Motor neuron (in vitro differentiated cells): ENCODE data around the gene CDH22. TPM values are rescaled to one million over a fixed set of nuclear protein-coding genes. Genes with fewer than 3 reads are reported as not detected.

Experiments
- ATAC-seq, 8 experiments: fragments of 200-7000 bp; cut with Tn5 transposase; replicated peaks in 6 of 8; 2 replicates each; pipeline ENCODE4 v1.8.0; 2021; ENCODE audit warnings: mild to moderate bottlenecking in 8 of 8, moderate library complexity in 8 of 8
- H3K27ac ChIP-seq, 2 donors: fragments of 250-450 bp; sonication (Bioruptor Pico); 2 replicates each; pipeline ENCODE4 v1.9.0; 2021; ENCODE audit warnings: antibody characterized with exemption in 2 of 2, mild to moderate bottlenecking in 2 of 2, moderate library complexity in 1 of 2
- H3K4me1 ChIP-seq, 2 donors: fragments of 250-450 bp; sonication (Bioruptor Pico); replicated peaks in 1 of 2; 2 replicates each; pipeline ENCODE4 v1.6.1; 2021; ENCODE audit warnings: antibody characterized with exemption in 2 of 2, mild to moderate bottlenecking in 2 of 2, moderate library complexity in 1 of 2
- H3K4me3 ChIP-seq, 5 donors: fragments of 250-450 bp; sonication (Bioruptor Pico); 2 replicates each; pipeline ENCODE4 v1.9.0; 2021; ENCODE audit warnings: antibody characterized with exemption in 5 of 5, mild to moderate bottlenecking in 5 of 5, moderate library complexity in 4 of 5
- WGBS, 10 experiments: fragments of 450-650 bp; shearing (Covaris generic); methylation state at CpG; one replicate each; pipeline ENCODE4 v1.0.0; 2022; 5-methylcytosine and 5-hydroxymethylcytosine counted together
- in situ Hi-C, 9 experiments: fragments of 400-800 bp; cut with MboI; loops; one replicate each; pipeline ENCODE4 v1.15.0; 2021; ENCODE audit warnings: low sequenced_read_pairs in 9 of 9, low pct_unique_long_range_greater_than_20kb in 2 of 9; ENCODE audit not compliant: unreplicated experiment in 9 of 9
- total RNA-seq, 8 experiments: library from RNA; unstranded; fragments of 300-600 nt; gene quantifications; 2 replicates each; pipeline versions ENCODE4 v1.2.3 to v1.2.4, GENCODE V29; 2022

The CDH22 gene
- total RNA-seq, 8 experiments from 2014 or later, result 0.36 to 4.4 (median 2.3) TPM

DNA sequence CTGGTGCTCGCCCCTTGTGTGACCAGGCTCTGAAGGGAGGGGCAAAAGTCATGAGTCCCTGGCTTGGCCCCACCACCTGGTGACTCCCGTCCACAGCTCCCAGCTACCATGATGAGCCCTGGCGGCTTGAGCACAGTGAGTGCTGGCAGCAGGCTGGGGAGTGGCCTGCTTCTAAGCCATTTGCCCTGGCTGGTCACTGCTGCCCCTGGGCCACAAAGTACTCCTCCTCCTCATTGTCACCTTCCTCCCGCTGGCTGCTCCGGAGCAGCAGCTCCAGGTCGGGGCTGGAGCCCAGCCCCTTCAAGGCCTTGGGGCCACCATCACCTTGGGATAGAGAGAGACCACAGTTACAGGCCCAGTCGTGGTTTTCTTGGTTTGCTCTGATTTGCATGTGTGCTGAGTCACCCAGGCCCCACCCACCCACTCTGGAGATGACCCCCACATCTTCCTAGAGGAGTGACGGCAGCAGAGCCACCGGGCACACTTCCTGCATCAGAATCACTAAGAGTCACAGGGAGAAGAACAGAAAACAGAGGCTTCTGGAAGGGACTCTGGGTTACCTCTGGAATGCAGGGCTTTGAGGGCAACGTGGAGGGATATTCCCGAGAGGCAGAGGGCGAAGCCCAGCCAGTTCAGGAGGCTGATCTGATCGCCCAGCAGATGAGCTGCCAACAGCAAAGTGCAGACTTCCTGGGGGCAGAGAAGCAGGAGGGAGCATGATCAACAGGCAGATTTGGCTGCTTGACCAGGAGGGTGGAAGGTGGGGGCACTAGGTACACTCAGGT lies 42.1 kb upstream of the CDH22 start:
- in situ Hi-C loops, result no loop called here
- WGBS, 10 experiments, result 25 to 53% methylated on average over 2 to 5 of the region's 13 CpGs; no CpG with 5 or more reads in 8 of the 10 experiments
- H3K4me1 ChIP-seq, result peaks cover 52 to 55% of the 10 kb centered on the region in 2 donors
- no peak overlapping the region for H3K4me3 ChIP-seq
- ATAC-seq, result peak; percentile 74 to 81 (median 78)
- H3K27ac ChIP-seq, result peak overlapping the region; percentile 91 to 97

DNA sequence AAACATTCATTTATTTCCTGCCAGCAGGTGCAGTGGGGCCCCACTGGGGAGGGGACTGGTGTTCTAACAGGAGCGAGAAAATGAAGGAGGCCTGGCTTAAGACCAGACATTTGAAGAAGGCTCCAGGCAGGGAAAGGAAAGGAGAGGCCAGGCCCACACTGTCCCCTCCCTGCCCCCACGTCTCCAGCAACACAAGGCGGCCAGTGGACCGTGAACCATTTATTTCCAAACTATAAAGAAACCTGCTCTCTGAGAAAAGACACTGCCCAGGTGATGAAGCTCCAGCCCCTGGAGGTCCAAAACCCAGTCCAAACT lies 41.4 kb upstream of the CDH22 start:
- no peak overlapping the region for H3K4me3 ChIP-seq
- peak in 2 of 8 experiments; percentile 0 to 1 for ATAC-seq
- WGBS, 10 experiments, result 0 to 40% (median 29%) methylated on average over 1 of the region's 4 CpGs; no CpG with 5 or more reads in 7 of the 10 experiments
- H3K4me1 ChIP-seq, result peaks cover 52 to 55% of the 10 kb centered on the region in 2 donors
- H3K27ac ChIP-seq, result peak overlapping the region; percentile 91 to 97
- in situ Hi-C loops, result loop anchor here in 4 of 9 experiments (10.0 to 25.0 kb wide), 3 partner anchors 212 to 337 kb away; partner anchors contain the start of gene MMP9 (in 1 of the 4)

DNA sequence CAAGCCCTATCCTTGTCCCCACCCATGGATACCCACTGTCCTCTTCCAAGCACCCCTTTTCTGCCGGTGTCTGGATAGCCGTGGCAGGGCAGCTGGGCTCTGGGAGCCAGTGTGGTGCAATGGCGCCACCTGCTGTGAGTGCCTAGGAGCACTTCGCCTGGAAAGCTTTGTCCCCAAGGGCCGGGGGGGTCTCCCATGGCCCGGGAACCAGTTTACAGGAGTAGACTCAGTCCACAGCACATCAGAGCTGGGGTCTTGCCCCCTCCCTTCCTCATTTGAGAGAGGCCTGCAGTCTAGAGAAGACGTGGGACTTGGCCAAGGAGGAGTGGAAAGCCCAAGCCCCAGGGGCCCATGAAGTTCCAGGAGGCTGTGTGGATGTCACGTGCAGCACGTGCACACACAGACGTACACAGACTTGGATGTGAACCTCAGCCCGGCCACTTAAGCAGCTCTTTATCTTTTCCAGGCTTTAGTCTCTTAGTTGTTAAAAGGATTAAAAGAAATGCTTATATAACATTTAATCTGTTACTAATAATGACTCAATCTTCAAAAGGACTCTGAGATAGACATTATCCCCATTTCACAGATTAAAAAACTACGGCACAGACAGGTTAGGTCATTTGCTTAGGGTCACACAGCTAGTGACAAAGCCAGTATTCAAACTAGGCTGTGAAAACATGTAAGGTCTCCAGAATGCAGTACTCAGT lies 40.9 kb upstream of the CDH22 start:
- in situ Hi-C loops, result loop anchor here in 4 of 9 experiments (10.0 to 25.0 kb wide), 3 partner anchors 212 to 337 kb away; partner anchors contain the start of gene MMP9 (in 1 of the 4)

DNA sequence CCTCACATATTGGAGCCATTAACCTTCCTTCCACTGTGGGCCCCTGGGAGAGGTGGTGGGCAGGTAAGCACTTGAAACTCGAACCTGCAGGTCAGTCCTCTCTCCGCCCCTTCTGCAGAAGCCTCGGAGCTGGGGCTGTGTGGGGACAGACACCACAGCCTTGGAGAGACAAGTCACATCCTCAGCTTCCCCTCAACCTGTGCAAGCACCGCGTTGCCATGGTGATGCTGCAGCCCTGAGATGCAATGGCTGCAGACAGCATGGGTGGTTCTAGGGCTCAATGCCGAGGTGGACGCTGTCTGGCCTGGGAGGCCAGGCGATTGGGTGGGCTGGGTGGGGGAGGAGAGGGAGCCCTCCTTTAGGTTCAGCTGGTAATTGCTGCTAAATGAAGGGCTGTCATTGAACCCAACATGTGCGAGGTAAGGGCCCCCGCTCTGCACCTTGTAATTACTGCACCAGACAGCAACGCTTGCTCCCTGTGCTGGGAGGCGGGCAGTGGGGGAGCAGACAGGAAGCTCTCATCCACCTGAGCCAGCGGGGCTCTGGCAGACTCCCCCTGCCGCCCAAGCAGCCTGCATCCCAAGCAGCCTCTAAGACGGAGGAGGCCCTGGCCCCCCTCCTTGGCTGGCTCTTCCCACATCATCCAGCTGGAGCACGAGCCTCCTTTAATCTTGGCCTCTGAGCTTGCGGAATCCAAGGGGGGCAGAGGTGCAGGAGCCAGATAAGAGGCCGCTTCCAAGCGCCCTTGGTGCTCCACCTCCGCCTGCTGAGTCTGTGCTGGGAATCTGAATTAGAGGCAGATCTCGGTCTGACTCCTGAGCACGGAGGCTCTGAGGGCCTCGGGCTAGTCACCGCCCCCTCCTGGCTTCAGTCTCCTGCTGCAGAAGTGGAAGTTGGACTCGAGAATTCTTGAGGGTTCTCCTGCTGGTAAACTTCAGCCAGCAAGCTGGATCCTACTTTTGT lies 39.8 kb upstream of the CDH22 start:
- ATAC-seq, result peak in 7 of 8 experiments; percentile 21 to 48 (median 38)
- WGBS, 10 experiments, result 27 to 100% (median 40%) methylated on average over 1 to 7 of the region's 25 CpGs; no CpG with 5 or more reads in 5 of the 10 experiments

More for the DNA sequence above, 40.9 kb upstream of the CDH22 start:
- WGBS, 10 experiments, result 10 to 67% (median 50%) methylated on average over 1 to 6 of the region's 12 CpGs; no CpG with 5 or more reads in 4 of the 10 experiments
- ATAC-seq, result peak in 5 of 8 experiments; percentile 6 to 44 (median 24)
- peak overlapping the region; percentile 91 to 97 for H3K27ac ChIP-seq
- H3K4me3 ChIP-seq, result no peak overlapping the region
- H3K4me1 ChIP-seq, result peaks cover 52 to 55% of the 10 kb centered on the region in 2 donors

DNA sequence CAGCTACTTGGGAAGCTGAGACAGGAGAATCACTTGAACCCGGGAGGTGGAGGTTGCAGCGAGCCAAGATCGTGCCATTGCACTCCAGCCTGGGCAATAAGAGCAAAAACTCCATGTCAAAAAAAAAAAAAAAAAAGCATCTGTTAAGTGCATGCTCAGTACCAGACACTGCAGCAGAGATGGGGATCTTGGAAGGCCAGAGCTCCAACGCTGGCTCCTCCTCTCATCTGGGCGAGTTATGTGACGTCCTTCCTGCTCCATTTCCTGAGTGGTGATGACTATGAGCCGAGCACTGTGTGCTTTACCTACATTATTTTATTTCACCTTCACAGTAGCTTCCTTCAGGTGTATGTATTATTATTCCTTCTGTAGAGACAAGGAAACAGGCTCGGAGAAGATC lies 38.5 kb upstream of the CDH22 start:
- in situ Hi-C loops, result loop anchor here in 4 of 9 experiments (10.0 to 25.0 kb wide), 3 partner anchors 209 to 334 kb away; partner anchors contain the start of gene MMP9 (in 1 of the 4)
- H3K27ac ChIP-seq, result no peak overlapping the region
- WGBS, 10 experiments, result 40 to 95% (median 83%) methylated on average over 1 to 7 of the region's 8 CpGs; no CpG with 5 or more reads in 3 of the 10 experiments
- ATAC-seq, result no peak
- no peak overlapping the region for H3K4me3 ChIP-seq
- peaks cover 71 to 74% of the 10 kb centered on the region in 2 donors for H3K4me1 ChIP-seq

More for the DNA sequence above, 39.8 kb upstream of the CDH22 start:
- Histone ChIP-seq H3K4me3 (no peak overlapping the region), H3K4me1 (peaks cover 60 to 63% of the 10 kb centered on the region in 2 donors), H3K27ac (peak overlapping the region; percentile 44 to 50)
- in situ Hi-C loops, result loop anchor here in 4 of 9 experiments (10.0 to 25.0 kb wide), 3 partner anchors 211 to 336 kb away; partner anchors contain the start of gene MMP9 (in 1 of the 4)

DNA sequence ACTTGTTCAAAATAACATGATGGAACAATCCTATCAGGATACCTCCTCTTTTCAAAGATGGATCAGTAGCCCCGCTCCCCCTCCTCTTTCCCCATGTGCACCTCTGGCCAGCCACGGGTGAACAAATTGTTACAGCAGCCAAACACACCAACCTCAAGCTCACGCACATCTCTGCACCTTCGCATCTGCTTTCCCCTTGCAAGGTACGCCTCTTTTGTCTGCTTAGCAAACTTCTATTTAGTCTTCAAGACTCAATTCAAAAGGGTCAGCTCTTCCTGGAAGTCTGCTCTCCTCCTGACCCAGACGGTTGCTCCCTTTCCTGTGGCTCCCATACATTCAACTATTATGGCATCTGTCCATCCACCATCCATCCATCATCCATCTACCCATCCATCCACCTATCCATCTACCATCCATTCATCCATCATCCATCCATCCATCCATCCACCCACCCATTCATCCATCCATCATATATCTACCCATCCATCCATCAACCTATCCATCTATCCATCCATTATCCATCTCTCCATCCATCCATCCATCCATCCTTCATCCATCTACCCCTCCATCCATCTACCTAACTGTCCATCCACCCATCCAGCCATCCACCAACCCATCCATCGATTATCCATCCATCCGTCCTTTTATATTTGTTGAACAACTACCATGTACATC lies 36.3 kb upstream of the CDH22 start:
- Histone ChIP-seq H3K27ac (no peak overlapping the region), H3K4me1 (peaks cover 62 to 66% of the 10 kb centered on the region in 2 donors), H3K4me3 (no peak overlapping the region)
- in situ Hi-C loops, result loop anchor here in 4 of 9 experiments (10.0 to 25.0 kb wide), 3 partner anchors 207 to 332 kb away; partner anchors contain the start of gene MMP9 (in 1 of the 4)
- 63 to 100% (median 83%) methylated on average over 1 to 7 of the region's 8 CpGs for WGBS, 10 experiments
- no peak for ATAC-seq

DNA sequence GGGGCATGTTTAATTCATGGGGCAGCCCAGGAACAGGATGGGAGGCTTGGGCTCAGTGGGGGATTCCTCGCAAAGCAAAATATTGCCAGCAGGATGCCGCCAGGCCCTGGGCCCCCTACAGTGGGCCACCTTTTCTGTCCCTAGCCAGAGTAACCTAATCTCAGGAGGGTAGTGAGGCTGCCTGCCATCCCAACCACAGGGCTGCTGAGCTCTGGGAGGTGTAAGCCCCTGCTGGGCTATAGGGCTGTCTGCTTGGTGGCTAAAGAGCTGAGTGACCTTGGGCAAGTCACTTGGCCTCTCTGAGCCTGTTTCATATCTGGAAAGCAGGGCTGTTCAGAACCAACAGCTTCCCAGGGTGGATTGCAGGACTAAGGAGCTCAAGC lies 35.7 kb upstream of the CDH22 start:
- ATAC-seq, result no peak
- Histone ChIP-seq H3K4me3 (no peak overlapping the region), H3K27ac (peak overlapping the region in 1 of 2 donors; percentile 63), H3K4me1 (peaks cover 62 to 66% of the 10 kb centered on the region in 2 donors)
- 0 to 90% (median 65%) methylated on average over 1 to 2 of the region's 2 CpGs; no CpG with 5 or more reads in 4 of the 10 experiments for WGBS, 10 experiments
- in situ Hi-C loops, result loop anchor here in 4 of 9 experiments (10.0 to 25.0 kb wide), 3 partner anchors 207 to 332 kb away; partner anchors contain the start of gene MMP9 (in 1 of the 4)

DNA sequence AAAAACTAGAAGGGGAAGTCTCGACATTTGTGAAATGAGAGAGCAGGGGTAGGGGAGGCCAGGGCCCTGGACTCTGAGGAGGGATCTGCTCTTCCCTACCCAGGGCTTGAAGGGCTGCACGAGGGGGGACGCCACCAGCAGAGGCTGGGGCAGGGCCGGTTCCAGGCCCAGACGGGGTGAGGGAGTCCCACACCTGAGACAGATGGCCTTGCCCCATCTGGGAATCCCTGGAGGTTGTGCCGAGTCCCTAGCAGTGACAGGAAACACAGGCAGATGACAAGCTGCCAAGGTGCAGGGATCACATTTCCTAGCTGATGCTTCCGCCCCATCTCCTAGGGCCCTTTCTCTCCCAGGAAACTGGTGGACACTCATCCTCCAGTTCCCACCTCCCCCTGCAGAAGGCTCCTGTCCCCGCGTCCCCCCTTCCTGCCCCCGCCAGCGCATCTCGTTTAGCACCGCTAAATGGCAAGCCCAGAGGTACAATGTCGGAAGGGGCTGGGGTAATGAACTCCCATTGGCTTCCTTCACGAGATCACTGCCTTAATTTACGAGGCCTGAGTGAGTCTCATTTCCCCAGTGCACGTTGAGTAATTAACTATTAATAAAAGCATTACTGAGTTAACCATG lies 35.2 kb upstream of the CDH22 start:
- in situ Hi-C loops, result loop anchor here in 4 of 9 experiments (10.0 to 25.0 kb wide), 3 partner anchors 206 to 331 kb away; partner anchors contain the start of gene MMP9 (in 1 of the 4)
- no peak overlapping the region for H3K4me3 ChIP-seq
- WGBS, 10 experiments, result 0 to 40% (median 7%) methylated on average over 1 to 8 of the region's 17 CpGs; no CpG with 5 or more reads in 2 of the 10 experiments
- peak in 7 of 8 experiments; percentile 26 to 62 (median 29) for ATAC-seq
- H3K27ac ChIP-seq, result peak overlapping the region; percentile 27 to 63
- peaks cover 62 to 64% of the 10 kb centered on the region in 2 donors for H3K4me1 ChIP-seq

DNA sequence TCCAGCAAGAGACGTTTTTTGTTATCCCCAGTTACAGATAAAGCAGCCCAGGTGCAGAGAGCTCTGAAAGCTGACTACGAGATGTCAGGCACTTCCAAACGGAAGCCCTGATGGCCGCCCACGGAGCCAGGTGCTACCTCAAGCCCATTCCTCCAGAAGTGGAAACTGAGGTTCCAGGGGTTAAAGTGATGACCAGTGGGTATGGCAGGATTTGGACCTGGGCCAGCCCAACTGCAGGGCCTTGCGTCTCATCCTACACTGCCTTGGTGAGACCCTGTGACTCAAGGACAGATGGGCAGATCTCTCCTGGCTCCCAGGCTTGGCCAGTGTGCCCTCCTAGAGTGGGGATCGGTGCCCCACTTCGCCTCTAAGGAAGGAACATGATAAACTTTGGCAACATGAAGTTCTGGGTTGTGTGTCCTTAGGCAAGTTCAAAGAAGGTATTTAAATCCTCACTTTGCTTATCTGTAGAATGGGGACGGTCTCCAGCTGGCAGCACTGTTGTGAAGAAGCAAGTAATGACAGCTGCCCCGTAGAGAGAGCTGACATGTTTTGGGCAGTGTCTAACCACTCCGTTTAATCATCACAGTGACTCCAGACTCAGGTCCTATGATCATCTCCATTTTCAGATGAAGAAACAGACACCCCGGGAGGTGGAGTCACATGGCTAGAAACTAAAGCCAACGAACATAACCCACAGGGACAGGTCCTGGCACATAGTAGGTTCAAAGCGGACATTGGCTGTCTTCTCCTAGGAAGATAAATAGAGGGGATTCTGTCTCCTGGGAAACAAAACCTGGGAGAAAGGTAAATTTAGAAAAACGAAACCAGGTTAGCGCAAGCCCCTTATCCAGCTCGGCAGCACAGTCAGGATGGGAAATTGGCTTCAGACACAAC lies 34.4 kb upstream of the CDH22 start:
- ATAC-seq, result peak in 2 of 8 experiments; percentile 22 to 44
- no peak overlapping the region for H3K4me3 ChIP-seq
- peak overlapping the region; percentile 27 to 63 for H3K27ac ChIP-seq
- peaks cover 62 to 63% of the 10 kb centered on the region in 2 donors for H3K4me1 ChIP-seq
- 21 to 94% (median 64%) methylated on average over 3 to 11 of the region's 17 CpGs; no CpG with 5 or more reads in 1 of the 10 experiments for WGBS, 10 experiments
- in situ Hi-C loops, result loop anchor here in 4 of 9 experiments (10.0 to 25.0 kb wide), 3 partner anchors 205 to 330 kb away; partner anchors contain the start of gene MMP9 (in 1 of the 4)

DNA sequence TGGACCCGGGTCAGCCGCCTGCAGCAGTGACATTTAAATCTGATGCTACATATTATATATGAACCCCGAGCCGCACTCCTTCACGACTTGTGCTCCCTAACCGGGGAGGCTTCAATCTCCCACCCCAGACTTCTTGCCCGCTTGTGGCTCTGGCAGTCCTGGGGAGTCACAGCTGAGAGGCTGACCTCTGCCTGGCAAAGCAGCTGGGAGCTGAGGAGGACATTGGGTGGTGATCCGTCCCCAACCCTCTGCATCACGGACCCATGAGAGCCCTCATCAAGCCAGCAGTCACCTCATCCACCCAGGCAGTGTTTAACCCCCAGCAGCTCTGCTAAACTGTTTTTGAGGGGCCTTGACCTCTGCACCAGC lies 33.7 kb upstream of the CDH22 start:
- H3K4me1 ChIP-seq, result peaks cover 60 to 61% of the 10 kb centered on the region in 2 donors
- WGBS, 10 experiments, result 0 to 100% (median 15%) methylated on average over 1 to 5 of the region's 9 CpGs; no CpG with 5 or more reads in 5 of the 10 experiments
- in situ Hi-C loops, result loop anchor here in 4 of 9 experiments (10.0 to 25.0 kb wide), 3 partner anchors 205 to 330 kb away; partner anchors contain the start of gene MMP9 (in 1 of the 4)
- peak in 1 of 8 experiments; percentile 2 for ATAC-seq
- H3K4me3 ChIP-seq, result no peak overlapping the region
- H3K27ac ChIP-seq, result no peak overlapping the region
